NCI-H128 (cell line): ENCODE measurements around the gene EVC2.

Experiments
- DNase-seq: peaks from one replicate; lab custom pipeline; 2025; ENCODE audit not compliant: unreplicated experiment; lab: John Stamatoyannopoulos, UW

Gene EVC2

GRCh38 chr4:5568336-5568735 lies 140.0 kb downstream of the EVC2 start:
- no peak for DNase-seq

- DNase-seq, result no peak
Measured at GRCh38 chr4:5566991-5567390, 141.4 kb downstream of the EVC2 start.

- DNase-seq, result no peak
Measured at GRCh38 chr4:5566526-5566925, 141.8 kb downstream of the EVC2 start.

- DNase-seq, result no peak
Measured at GRCh38 chr4:5563856-5564255, 144.5 kb downstream of the EVC2 start.

GRCh38 chr4:5562476-5562875 lies 145.9 kb downstream of the EVC2 start:
- DNase-seq, result no peak

GRCh38 chr4:5561286-5561685 lies 147.1 kb downstream of the EVC2 start:
- no peak for DNase-seq

- no peak for DNase-seq
Measured at GRCh38 chr4:5558502-5558901, 149.9 kb downstream of the EVC2 start.

GRCh38 chr4:5554376-5554775 lies 154.0 kb downstream of the EVC2 start:
- DNase-seq, result no peak

GRCh38 chr4:5553801-5554200 lies 154.6 kb downstream of the EVC2 start:
- DNase-seq, result no peak

GRCh38 chr4:5552451-5552850 lies 155.9 kb downstream of the EVC2 start:
- no peak for DNase-seq

- no peak for DNase-seq
Measured at GRCh38 chr4:5547651-5548249, 160.6 kb downstream of the EVC2 start.

- no peak for DNase-seq
Measured at GRCh38 chr4:5545271-5545670, 163.1 kb downstream of the EVC2 start.

GRCh38 chr4:5544762-5545161 lies 163.6 kb downstream of the EVC2 start:
- no peak for DNase-seq

GRCh38 chr4:5543681-5544080 lies 164.7 kb downstream of the EVC2 start:
- DNase-seq, result no peak

GRCh38 chr4:5541169-5541568 lies 167.2 kb downstream of the EVC2 start:
- no peak for DNase-seq

- DNase-seq, result no peak
Measured at GRCh38 chr4:5539584-5539983, 168.8 kb downstream of the EVC2 start.

GRCh38 chr4:5532100-5532499 lies 176.3 kb downstream of the EVC2 start:
- DNase-seq, result no peak

- no peak for DNase-seq
Measured at GRCh38 chr4:5528031-5528436, 180.3 kb downstream of the EVC2 start.

GRCh38 chr4:5527211-5527610 lies 181.1 kb downstream of the EVC2 start:
- no peak for DNase-seq

- no peak for DNase-seq
Measured at GRCh38 chr4:5526080-5526846, 182.1 kb downstream of the EVC2 start.

- DNase-seq, result no peak
Measured at GRCh38 chr4:5524446-5525299, 183.7 kb downstream of the EVC2 start.

- DNase-seq, result no peak
Measured at GRCh38 chr4:5517372-5517771, 191.0 kb downstream of the EVC2 start.
